NCI-H2196 (cell line): ENCODE results near the gene TPCN1.
A peak's percentile ranks its signal among the peaks of the same experiment; 100 is the strongest.

Experiments used
- DNase-seq: peaks from one replicate; lab custom pipeline; 2025; ENCODE audit not compliant: unreplicated experiment; lab: John Stamatoyannopoulos, UW

TPCN1 gene

DNA sequence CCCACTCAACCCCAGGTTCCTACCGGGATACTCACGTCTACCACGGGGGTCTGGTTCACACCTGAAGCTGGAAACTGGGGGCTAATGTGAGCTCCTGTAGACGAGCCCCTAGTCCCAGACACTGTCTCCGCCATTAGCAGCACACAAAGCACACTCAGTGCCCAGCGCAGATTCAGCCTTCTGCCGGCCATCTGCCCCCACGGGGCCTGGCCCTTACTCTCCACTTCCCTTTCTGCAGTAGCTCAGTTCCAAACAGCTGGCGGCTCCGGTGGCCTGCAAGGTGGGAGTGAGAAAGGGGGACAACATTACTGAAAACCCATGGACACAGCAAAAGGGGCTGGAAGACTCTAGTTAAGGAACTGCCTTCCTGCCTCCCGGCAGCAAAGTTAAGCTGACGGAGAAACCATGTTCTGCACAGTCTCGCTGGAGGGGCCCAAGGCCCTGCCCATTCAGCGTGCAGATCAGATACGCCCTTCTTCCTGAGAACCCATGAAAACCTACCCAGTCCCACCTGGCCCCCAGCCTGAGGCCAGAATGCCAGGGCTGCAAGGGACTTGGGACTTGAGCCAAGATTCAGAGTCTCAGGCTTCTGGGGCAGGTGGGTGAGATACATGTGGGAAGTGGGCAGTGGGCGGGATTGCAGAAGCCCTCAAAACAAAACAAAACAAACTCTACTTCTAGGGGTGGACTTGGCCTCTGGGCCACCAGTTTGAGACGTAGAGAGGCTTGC is 111.6 kb downstream of the TPCN1 start:
- DNase-seq = no peak

DNA sequence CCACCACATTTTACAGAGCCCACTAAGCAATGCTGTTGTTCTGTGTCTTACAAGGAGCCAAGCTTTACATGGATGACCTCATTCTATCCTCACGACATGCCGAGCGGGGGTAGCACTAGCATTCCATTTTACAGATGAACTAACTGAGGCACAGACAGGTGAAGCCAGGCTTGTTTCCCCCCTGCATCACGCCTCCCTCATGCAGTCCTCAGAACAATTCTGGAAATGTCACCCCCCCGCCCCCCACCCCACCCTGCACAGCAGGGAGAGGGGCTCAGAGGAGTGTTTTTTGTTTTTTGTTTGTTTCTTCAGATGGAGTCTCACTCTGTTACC is 112.1 kb downstream of the TPCN1 start:
- no peak for DNase-seq

DNA sequence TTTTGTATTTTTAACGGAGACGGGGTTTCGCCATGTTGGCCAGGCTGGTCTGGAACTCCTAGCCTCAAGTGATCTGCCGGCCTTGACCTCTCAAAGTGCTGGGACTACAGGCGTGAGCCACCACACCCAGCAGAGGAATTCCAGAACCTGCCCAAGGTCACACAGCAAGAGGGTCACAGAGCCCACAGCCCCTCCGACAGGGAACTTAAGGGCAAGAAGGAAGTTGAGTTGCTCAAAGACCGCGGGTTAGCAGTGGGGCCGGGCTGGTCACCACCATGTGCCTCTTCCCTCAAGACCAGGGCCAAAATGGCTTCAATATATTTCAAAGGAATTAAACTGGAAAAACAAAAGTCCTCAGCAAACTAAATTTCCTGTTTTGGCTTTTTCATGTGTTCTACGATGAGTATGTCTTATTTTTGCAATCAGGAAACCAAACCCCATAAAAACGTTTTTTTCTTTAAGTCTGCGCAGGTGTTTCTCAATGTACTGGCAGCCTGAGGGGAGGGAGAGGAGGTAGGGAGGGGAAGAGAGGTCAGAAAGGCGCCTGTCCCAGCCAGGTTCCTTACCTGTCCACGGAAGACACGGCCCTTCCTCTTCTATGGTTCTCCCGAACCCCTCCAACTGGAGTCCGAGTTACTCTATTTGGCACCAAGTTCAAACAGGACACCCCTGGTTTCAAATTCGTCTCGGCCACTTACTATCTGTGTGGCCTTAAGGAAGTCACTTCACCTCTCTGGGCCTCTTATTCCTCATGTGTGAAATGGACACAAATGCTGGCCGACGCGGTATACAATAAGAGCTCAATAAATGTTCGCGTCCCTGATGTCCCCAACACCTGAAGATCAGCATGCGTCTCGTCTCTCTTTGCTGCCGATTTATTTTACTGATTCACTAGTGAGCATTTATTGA is 112.9 kb downstream of the TPCN1 start:
- DNase-seq = no peak

DNA sequence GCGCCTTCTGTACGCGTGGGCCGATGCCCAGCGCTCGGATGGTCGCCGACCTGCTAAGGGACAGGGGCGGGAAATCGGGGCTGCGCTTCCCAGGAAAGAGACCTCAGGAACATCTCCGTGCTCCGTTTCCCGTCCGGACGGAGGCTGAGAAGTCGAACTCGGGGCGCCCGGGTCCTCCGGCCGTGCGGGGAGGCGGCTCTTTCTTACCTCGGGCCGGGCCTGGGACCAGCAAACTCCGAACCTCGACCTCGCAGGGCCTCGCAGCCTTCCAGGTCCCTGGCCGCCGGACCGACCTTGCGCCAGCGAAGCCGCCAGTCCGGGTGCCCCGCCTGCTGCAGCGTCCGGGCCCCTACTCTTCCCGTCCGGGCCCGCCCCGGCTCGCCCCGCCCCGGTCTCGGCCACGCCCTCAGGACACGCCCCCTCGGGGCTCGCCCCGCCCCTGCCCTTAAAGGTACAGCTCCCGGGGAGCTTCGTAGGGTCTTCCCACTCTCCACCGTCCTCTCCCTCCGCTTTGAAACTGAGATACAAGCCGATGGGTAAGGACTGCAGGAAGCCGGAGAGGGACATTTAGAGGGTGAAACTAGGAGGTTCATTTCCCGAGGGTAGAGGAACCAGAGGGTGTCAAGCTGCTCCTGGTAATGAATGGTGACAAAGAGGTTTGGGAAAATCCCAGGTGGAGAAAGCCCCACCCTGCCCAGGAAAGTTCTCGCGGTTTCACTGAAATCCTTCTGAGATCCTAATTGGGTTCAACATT is 113.7 kb downstream of the TPCN1 start, which contains the start of gene SLC8B1:
Gene SLC8B1 (minus strand): TSS at position 324 of the 754 bp plus-strand sequence. CDS start 2,231 bp downstream, outside the sequence.
- peak; percentile 76 for DNase-seq

DNA sequence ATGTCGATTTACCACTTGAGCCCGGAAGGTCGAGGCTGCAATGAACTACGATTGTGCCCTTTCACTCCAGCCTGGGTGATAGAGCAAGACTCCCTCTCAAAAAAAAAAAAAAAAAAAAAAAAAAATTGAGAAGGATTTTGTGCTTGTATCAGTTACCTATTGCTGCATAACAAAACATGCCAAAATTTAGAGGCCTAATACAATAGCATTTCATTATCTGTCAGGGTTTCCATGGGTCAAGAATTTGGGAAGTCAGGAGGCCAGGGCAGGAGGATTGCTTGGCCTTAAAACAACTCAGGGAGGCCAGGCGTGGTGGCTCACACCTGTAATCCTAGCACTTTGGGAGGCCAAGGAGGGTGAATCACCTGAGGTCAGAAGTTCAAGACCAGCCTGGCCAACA is 118.3 kb downstream of the TPCN1 start:
- DNase-seq = no peak

DNA sequence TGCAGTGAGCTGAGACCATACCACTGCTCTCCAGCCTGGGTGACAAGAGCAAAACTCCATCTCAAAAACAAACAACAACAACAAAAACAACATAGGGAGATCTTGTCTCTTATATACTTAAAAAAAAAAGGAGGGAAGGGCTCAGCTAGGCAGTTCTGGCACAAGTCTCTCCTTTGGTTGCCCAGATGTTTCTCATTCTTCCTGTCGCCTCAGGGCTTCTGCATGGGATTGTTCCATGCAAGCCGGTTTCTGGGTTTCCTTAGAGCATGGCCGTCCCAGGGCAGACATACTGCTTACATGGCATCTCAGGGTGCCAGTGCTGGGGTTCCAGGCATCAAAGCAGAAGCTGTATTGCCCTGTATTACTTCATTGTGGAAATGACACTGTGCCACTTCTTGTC is 118.8 kb downstream of the TPCN1 start:
- DNase-seq = no peak

DNA sequence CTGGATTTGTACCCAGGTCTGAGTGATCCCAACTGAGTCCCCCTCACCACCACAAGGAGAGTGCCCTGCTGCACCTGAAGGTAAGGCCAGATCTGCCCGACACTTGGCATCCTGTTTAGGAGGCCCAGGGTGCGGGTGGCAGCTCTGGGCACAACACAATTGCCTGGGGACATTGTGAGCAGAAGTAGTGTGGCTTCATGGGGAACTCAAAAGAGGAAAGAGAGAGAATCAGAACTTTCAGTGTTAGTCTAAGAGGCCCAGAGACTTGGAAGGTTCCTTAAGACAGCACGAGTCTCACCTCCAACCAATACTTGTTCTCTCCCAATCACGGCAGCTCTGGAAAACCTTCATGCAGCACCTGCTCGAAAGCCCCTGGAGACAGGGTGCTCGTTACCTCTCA is 120.3 kb downstream of the TPCN1 start:
- no peak for DNase-seq

DNA sequence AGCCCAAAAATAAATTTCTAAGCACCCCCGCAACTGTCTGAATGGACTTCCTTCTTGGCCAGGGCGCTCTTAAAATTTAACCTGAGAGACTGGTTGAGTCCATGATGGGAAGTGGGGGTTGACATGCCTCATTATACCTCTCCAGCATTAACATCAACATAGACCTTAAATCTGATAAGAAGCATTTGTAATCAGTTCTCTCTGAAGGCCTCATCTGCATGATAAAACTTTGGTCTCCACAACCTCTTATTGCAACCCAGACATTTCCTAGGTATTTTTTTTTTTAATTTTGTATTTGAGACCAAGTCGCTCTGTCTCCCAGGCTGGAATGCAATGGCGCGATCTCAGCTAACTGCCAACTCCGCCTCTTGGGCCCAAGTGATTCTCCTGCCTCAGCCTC is 124.1 kb downstream of the TPCN1 start:
- DNase-seq = no peak

DNA sequence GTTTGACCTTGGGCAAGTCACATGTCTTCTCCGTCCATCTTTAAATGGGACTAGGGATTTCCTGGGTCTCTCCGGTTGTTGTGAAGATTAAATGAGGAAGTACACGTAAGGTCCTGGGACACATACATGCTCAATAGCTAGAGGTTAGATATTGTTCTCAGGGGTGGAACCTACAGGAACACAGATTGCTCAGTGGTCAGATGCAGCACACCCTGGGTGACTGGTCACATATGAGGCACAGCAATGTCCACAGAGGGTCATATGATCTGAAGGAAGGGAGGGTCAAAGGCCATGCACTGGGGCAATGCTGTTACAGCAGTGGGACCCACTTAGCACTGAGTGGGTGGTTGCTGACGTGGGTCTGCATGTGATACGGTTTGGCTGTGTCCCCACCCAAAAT is 125.1 kb downstream of the TPCN1 start:
- DNase-seq = no peak

DNA sequence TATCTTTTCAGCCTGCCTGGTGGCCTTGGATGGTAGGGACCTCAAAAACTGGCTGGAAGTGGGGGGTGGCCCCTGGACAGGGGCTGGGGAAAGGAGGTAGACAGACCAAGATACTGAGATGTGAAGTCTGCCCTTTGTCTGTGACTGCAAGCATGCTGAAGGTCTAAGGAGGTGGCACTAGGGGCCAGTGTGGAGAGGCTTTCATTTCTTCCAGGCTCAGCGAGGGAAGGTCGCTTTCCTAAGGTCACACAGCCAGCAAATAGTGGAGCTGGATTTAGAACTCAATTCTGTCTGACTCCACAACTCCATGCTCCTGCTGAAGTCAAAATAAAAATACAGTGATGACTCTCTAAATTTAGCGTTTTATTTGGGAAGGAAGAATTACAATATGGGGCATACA is 125.8 kb downstream of the TPCN1 start:
- DNase-seq = no peak

DNA sequence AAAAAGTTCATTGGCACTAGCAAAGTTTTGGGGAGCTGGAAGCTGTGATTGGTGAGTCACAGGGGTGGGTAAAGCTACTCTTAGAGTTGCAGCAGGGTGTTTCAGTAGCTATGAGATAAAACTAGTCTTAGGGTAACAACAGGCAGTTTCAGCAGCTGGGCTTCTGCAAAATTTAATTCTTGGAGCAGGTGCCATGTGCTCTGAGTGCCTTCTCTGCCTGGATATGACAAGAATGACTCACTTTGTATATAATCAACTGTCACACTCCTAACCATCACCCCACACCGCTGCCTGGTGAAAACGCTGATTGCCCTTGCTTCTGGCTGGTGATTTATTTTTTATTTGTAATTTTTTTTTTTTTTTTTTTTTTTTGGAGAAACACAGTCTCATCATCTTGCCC is 126.6 kb downstream of the TPCN1 start:
- no peak for DNase-seq
